Raji (cell line): ENCODE data around the gene PAX6.

Experiments used
- POLR2A ChIP-seq: IDR thresholded peaks from 2 replicates; pipeline ENCODE4 v1.6.1; 2011; ENCODE audit warnings: low read depth, low read length, control low read depth; ENCODE audit not compliant: insufficient read depth

The PAX6 gene

GRCh38 chr11:31810779-31811647 is at the start of gene PAX6:
Gene PAX6 (minus strand): TSS chr11:31811322. CDS start chr11:31806411, 4,911 bp downstream.
- no peak for TF ChIP-seq POLR2A

GRCh38 chr11:31860391-31860790 is 49.3 kb upstream of the PAX6 start:
- TF ChIP-seq POLR2A = no peak

- no peak for TF ChIP-seq POLR2A
These were observed 45.1 kb upstream of the PAX6 start for GRCh38 chr11:31856248-31856647.

GRCh38 chr11:31855466-31855865 is 44.3 kb upstream of the PAX6 start:
- no peak for TF ChIP-seq POLR2A

DNA sequence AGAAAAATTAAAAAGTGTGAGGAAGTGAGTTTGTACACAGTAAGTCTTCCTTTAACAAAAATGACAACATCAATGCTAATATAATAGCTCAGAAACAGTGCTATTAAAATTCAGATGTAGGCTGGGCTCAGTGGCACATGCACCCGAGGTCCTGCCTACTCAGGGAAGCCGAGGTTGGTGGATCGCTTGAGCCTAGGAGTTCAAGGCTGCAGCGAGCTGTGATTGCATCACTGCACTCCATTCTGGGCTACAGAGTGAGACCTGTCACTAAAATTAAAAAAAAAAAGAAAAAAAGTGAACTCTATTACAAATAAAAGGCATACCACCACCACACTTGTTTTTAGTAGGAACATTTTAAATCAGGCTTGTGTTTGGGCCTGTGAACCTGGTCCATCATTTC is 39.2 kb upstream of the PAX6 start:
- no peak for TF ChIP-seq POLR2A

DNA sequence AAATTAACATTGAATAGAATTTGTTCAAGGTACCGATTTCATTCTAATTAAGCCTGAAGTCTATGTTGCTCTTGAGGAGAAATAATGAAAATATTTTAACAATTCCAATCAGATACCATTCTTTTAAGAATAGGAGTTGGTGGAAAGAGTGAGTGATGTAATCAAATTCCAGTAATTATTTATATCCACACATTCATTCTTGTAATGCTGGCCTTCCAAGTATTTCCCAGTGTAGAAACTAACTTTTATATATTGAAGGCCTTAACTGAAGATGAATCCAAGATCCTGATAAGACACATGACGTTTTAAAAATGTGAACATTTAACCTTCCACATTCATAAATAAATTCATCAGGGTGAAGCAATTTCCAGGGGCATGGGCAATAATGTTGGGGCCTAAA is 36.6 kb upstream of the PAX6 start:
- no peak for TF ChIP-seq POLR2A

GRCh38 chr11:31845331-31845730 is 34.2 kb upstream of the PAX6 start:
- no peak for TF ChIP-seq POLR2A

GRCh38 chr11:31844351-31844750 is 33.2 kb upstream of the PAX6 start:
- TF ChIP-seq POLR2A = no peak

GRCh38 chr11:31841435-31841834 is 30.3 kb upstream of the PAX6 start:
- TF ChIP-seq POLR2A = no peak

DNA sequence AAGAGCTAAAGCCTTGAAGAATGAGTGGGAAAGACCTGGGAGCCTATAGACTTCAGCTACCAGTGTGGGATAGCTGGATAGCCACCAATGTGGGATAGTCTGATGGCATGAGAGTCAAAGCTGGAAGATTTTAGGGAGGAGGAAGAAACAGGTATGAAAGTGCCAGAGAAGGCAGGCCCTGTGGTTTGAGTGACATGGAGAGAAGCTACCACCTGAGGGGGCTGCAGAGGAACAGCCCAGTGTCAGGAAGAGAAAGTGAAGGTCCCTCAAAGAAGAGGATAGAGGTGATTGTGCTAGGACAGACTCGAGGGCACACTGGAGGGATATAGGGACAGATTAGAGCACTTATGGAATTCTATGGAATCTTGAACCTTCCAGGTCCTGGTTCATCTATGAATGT is 23.1 kb upstream of the PAX6 start:
- no peak for TF ChIP-seq POLR2A

GRCh38 chr11:31830406-31830805 is 19.3 kb upstream of the PAX6 start:
- TF ChIP-seq POLR2A = no peak

GRCh38 chr11:31828217-31828616 is 17.1 kb upstream of the PAX6 start:
- no peak for TF ChIP-seq POLR2A

GRCh38 chr11:31827455-31828206 is 16.5 kb upstream of the PAX6 start:
- no peak for TF ChIP-seq POLR2A

DNA sequence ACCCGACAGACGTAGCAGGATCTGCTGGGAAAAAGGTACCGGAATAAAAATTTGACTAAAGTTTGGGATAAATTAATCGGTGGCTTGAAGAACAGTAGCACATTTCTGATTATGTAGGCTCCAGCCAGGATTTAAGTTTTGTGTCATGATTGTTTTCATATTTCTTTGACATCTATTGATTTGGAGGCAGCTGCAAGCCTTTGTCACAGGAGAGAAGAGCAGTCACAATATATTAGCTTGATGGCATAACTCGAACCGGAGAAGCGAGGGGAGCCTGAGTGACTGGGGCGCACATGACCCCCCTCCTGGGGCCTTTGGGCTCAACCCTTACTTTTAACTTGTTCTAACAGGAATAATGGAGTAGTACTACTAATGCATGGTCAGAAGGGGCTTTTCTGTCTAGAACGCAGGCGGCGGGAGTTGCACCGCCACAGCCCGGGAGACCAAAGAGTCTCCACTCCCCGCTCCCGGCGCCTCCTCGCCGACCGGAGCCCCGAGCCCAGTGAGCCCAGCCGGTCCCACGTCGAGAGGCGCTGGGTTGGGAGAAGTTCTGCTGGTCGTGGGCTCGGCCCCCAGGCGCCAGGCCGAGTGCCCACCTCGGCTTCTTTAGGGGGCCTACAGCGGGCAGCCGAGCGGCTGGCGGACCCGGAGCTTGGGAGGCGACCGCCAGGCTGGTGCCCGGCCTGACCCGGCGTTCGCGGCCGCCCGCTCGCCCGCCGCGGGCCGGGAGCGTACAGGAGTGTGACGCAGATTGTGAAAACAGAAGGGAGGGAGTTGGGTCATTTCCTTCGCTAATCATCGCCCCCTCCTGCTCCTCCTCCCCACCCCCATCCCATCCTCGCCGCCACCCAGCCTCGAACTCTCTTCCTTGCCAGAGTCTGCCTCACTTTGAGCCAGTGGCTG is 15.7 kb upstream of the PAX6 start:
- TF ChIP-seq POLR2A = no peak

- TF ChIP-seq POLR2A = no peak
These were observed 14.8 kb upstream of the PAX6 start for GRCh38 chr11:31825838-31826484.
